Suprapubic skin (tissue), 4 donors: ENCODE measurements around the gene CDSN. TPM values are rescaled to one million over a fixed set of nuclear protein-coding genes. Genes with fewer than 3 reads are reported as not detected.
A peak's percentile ranks its signal among the peaks of the same experiment; 100 is the strongest.
"Not testable (repeated sequence)": the region's sequence is repeated elsewhere in the genome, so short reads cannot be mapped to it uniquely, and the experiment has no call there.

ENCODE experiments used
- DNase-seq, 2 donors: peaks; one replicate each; pipeline ENCODE4 v3.0.0-alpha.2; 2019; ENCODE audit warnings: low spot score in 2 of 2
- H3K27ac ChIP-seq: fragments of 200-600 bp; sonication (generic); one replicate; pipeline ENCODE4 v1.5.1; 2019
- H3K27me3 ChIP-seq: fragments of 200-600 bp; sonication (generic); one replicate; pipeline ENCODE4 v1.5.1; 2019
- H3K36me3 ChIP-seq: fragments of 200-600 bp; sonication (generic); one replicate; pipeline ENCODE4 v1.5.1; 2019
- H3K4me1 ChIP-seq: fragments of 200-600 bp; sonication (generic); one replicate; pipeline ENCODE4 v1.5.1; 2019
- H3K4me3 ChIP-seq: fragments of 200-600 bp; sonication (generic); one replicate; pipeline ENCODE4 v1.5.1; 2019; ENCODE audit warnings: mild to moderate bottlenecking
- H3K9me3 ChIP-seq: fragments of 200-600 bp; sonication (generic); one replicate; pipeline ENCODE4 v1.5.1; 2019
- EP300 ChIP-seq: sonication (generic); formaldehyde crosslinking; IDR thresholded peaks from one replicate; pipeline ENCODE4 v1.6.1; 2017; ENCODE audit warnings: antibody characterized with exemption
- POLR2A ChIP-seq, 2 donors: fragments of 450-650 bp; IDR thresholded peaks; one replicate each; pipeline ENCODE4 v1.6.1; 2017; ENCODE audit warnings: antibody characterized with exemption in 2 of 2, mild to moderate bottlenecking in 2 of 2, moderate library complexity in 2 of 2
- POLR2AphosphoS5 ChIP-seq, 3 donors: sonication (generic); formaldehyde crosslinking; IDR thresholded peaks; one replicate each; pipeline ENCODE4 v1.6.1; 2017; ENCODE audit warnings: antibody characterized with exemption in 3 of 3
- WGBS: methylation state at CpG from one replicate; pipeline ENCODE4 v1.1.5; 2018; 5-methylcytosine and 5-hydroxymethylcytosine counted together
- total RNA-seq, 4 donors: library from RNA; depleted of rRNA; stranded (reverse); fragments of >200 nt; gene quantifications; one replicate each; pipeline ENCODE4 v1.1.0, GENCODE V29; 2016
- TF ChIP-seq, protein P1 (sequence below), 2 donors: fragments of 200-600 bp in 1 of 2; fragments of 450-650 bp in 1 of 2; sonication (generic) in 1 of 2; IDR thresholded peaks; one replicate each; pipeline ENCODE4 v1.5.1; 2016 to 2019; ENCODE audit warnings: antibody characterized with exemption in 2 of 2, mild to moderate bottlenecking in 1 of 2, moderate library complexity in 1 of 2

The CDSN gene
- total RNA-seq, 4 donors from 2014 or later: 16.3 to 598 (median 403) TPM

DNA sequence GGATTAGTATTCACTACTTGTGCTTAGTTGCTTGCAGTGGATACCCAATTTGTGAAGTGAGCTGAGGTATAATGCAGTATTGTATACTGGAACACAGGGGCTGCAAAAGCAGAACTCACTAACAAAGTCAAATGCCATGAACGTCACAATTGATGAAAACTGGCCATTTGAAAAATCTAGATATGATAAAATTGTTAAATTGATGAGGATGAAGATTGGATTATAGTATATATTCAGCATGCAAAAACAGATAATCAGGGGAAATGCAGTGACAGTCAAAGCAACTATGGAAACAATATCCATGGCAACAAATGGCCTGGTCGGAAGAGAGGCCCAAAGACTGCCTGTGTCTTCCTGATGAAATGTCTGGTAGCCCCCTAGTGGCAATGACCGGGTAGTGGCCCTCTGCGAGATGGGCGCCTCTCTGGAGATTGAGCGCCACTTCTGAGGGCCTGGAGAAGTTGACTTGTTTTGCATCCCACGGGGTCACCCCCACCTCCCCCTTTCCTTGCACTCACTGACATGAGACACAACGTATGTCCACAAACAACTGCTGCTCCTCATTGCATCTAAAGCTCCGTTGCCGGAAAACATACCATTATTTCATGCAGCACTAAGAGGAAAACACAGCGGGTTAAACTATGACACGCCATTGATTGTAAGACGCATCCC lies 51.4 kb downstream of the CDSN start:
- H3K9me3 ChIP-seq: no peaks in the 10 kb centered on the region
- peaks cover 10% of the 10 kb centered on the region for H3K4me1 ChIP-seq
- no peak for TF ChIP-seq POLR2A (IDR thresholded peaks at IDR 0.05)
- TF ChIP-seq, protein P1, sequence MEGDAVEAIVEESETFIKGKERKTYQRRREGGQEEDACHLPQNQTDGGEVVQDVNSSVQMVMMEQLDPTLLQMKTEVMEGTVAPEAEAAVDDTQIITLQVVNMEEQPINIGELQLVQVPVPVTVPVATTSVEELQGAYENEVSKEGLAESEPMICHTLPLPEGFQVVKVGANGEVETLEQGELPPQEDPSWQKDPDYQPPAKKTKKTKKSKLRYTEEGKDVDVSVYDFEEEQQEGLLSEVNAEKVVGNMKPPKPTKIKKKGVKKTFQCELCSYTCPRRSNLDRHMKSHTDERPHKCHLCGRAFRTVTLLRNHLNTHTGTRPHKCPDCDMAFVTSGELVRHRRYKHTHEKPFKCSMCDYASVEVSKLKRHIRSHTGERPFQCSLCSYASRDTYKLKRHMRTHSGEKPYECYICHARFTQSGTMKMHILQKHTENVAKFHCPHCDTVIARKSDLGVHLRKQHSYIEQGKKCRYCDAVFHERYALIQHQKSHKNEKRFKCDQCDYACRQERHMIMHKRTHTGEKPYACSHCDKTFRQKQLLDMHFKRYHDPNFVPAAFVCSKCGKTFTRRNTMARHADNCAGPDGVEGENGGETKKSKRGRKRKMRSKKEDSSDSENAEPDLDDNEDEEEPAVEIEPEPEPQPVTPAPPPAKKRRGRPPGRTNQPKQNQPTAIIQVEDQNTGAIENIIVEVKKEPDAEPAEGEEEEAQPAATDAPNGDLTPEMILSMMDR (IDR thresholded peaks at IDR 0.05): peak; percentile 41 to 86
- H3K27ac ChIP-seq: no peak overlapping the region
- WGBS: 55% methylated on average over 13 of the region's 13 CpGs
- H3K27me3 ChIP-seq: no peaks in the 10 kb centered on the region
- no peak overlapping the region for H3K4me3 ChIP-seq
- no peaks in the 10 kb centered on the region for H3K36me3 ChIP-seq
- peak; percentile 75 to 84 for DNase-seq

DNA sequence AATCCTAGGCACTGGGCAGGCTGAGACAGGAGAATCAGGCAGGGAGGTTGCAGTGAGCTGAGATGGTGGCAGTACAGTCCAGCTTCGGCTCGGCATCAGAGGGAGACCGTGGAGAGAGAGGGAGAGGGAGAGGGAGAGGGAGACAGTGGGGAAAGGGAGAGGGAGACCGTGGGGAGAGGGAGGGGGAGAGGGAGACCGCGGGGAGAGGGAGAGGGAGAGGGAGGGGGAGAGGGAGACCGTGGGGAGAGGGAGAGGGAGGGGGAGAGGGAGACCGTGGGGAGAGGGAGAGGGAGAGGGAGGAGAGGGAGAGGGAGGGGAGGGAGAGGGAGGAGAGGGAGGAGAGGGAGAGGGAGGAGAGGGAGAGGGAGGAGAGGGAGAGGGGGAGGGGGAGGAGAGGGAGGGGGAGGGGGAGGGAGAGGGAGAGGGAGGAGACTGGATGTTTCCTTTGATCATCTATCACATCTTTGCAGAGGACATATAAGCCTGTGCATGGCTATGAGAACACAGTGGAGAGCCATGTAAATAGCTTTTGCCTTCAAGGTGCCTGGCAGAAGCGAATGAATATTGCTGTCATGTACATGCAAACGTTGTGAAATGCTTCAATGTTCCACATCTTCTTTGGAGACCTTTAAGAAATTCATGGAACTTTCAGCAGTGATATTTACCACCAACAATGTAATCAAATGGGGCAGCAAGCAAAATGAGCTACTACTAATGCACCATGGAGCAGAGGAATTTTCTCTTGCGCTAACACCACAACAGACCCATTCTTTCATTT lies 52.2 kb downstream of the CDSN start:
- H3K27ac ChIP-seq, H3K27me3 ChIP-seq, H3K4me1 ChIP-seq, DNase-seq, H3K4me3 ChIP-seq, H3K9me3 ChIP-seq, H3K36me3 ChIP-seq: not testable (repeated sequence)
- WGBS: 52% methylated on average over 6 of the region's 11 CpGs

DNA sequence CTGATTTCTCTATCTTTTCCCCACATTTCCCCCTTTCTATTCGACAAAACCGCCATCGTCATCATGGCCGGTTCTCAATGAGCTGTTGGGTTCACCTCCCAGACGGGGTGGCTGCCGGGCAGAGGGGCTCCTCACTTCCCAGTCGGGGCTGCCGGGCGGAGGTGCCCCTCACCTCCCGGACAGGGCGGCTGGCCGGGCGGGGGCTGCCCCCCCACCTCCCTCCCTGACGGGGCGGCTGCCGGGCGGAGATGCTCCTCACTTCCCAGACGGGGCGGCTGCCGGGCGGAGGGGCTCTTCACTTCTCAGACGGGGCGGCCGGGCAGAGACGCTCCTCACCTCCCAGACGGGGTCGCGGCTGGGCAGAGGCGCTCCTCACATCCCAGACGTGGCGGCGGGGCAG lies 53.2 kb downstream of the CDSN start:
- H3K27me3 ChIP-seq, H3K4me3 ChIP-seq, H3K9me3 ChIP-seq, H3K4me1 ChIP-seq, H3K27ac ChIP-seq, H3K36me3 ChIP-seq, DNase-seq: not testable (repeated sequence)
- 100% methylated on average over 9 of the region's 32 CpGs for WGBS

DNA sequence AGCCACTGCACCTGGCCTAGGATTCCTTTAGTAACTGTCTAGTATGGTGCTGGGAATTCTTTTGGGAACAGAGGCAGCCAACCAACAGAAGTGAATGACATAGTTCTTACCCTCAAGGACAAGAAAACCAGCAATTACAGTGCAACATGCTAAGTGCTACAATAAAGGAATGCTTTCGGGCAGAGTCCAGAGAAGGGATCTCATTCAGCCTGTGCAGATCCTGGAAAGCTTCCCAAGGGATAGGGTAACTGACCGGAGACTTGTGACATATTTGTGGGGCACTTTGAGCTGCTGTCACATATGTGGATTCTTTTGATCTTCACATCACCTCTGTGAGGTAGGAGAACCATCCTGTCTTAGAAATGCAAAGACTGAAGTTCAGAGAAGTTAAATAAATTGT lies 54.7 kb downstream of the CDSN start:
- H3K4me3 ChIP-seq: no peak overlapping the region
- 52% methylated on average over 2 of the region's 2 CpGs for WGBS
- H3K27ac ChIP-seq: no peak overlapping the region
- H3K27me3 ChIP-seq: no peaks in the 10 kb centered on the region
- peaks cover 5% of the 10 kb centered on the region for H3K4me1 ChIP-seq
- no peaks in the 10 kb centered on the region for H3K36me3 ChIP-seq
- DNase-seq: no peak
- no peak for TF ChIP-seq POLR2AphosphoS5 (IDR thresholded peaks at IDR 0.05)
- no peak for TF ChIP-seq EP300
- TF ChIP-seq, protein P1 (IDR thresholded peaks at IDR 0.05): no peak
- TF ChIP-seq POLR2A (IDR thresholded peaks at IDR 0.05): no peak
- no peaks in the 10 kb centered on the region for H3K9me3 ChIP-seq

Other genes with a start within 250 kb of the CDSN start
- 100 to 1,000 TPM; 161 to 210 (median 188) TPM for gene DDR1, start 235.9 kb downstream of the CDSN start, total RNA-seq
- gene GTF2H4, start 212.2 kb downstream of the CDSN start, total RNA-seq: 10 to 100 TPM; 10.5 to 33.5 (median 11.3) TPM
- gene VARS2, start 206.2 kb downstream of the CDSN start, total RNA-seq: 10 to 100 TPM; 12.6 to 22.0 (median 19.2) TPM
- gene SFTA2, start 188.3 kb downstream of the CDSN start, total RNA-seq: not detected
- not detected for gene MUCL3, start 179.5 kb downstream of the CDSN start, total RNA-seq
- under 1 TPM in 1 of 4 donors, not detected in 3; 0.38 TPM for gene MUC21, start 136.7 kb downstream of the CDSN start, total RNA-seq
- under 1 TPM in 1 of 4 donors, not detected in 3; 0.18 TPM for gene MUC22, start 110.0 kb downstream of the CDSN start, total RNA-seq
- 10 to 100 TPM in 2 of 4 donors, 1 to 10 TPM in 2; 5.5 to 20.7 (median 8.8) TPM for gene C6orf15, start 7.9 kb downstream of the CDSN start, total RNA-seq
- gene PSORS1C1, start 5.6 kb downstream of the CDSN start, total RNA-seq: 10 to 100 TPM in 1 of 4 donors, 1 to 10 TPM in 3; 4.1 to 15.8 (median 5.5) TPM
- gene PSORS1C2, start 18.6 kb upstream of the CDSN start, total RNA-seq: 10 to 100 TPM in 3 of 4 donors, 1 to 10 TPM in 1; 5.9 to 63.0 (median 27.8) TPM
- gene CCHCR1, start 37.4 kb upstream of the CDSN start, total RNA-seq: 10 to 100 TPM; 10.7 to 33.4 (median 16.5) TPM
- gene TCF19, start 38.1 kb upstream of the CDSN start, total RNA-seq: 10 to 100 TPM; 14.8 to 24.3 (median 23.8) TPM
- gene POU5F1, start 50.2 kb upstream of the CDSN start, total RNA-seq: 10 to 100 TPM in 1 of 4 donors, 1 to 10 TPM in 2, under 1 TPM in 1; 0.85 to 13.0 (median 7.7) TPM
- gene HLA-C, start 151.6 kb upstream of the CDSN start, total RNA-seq: 100 to 1,000 TPM; 106 to 510 (median 336) TPM
- 1,000 to 10,000 TPM in 3 of 4 donors, 100 to 1,000 TPM in 1; 995 to 1,612 (median 1,279) TPM for gene HLA-B, start 236.7 kb upstream of the CDSN start, total RNA-seq